HG02763 (cell line): Measurements from ENCODE around the gene DSCAM.

ENCODE experiments used
- ATAC-seq: cut with Tn5 transposase; IDR thresholded peaks from one replicate; pipeline ENCODE4 v1.9.1; 2021; ENCODE audit warnings: mild to moderate bottlenecking, moderate library complexity; ENCODE audit not compliant: unreplicated experiment

The DSCAM gene

GRCh38 chr21:40402884-40403582, 443.9 kb downstream of the DSCAM start:
- ATAC-seq = no peak

- ATAC-seq = no peak
These were observed 451.2 kb downstream of the DSCAM start for GRCh38 chr21:40395732-40396131.

DNA sequence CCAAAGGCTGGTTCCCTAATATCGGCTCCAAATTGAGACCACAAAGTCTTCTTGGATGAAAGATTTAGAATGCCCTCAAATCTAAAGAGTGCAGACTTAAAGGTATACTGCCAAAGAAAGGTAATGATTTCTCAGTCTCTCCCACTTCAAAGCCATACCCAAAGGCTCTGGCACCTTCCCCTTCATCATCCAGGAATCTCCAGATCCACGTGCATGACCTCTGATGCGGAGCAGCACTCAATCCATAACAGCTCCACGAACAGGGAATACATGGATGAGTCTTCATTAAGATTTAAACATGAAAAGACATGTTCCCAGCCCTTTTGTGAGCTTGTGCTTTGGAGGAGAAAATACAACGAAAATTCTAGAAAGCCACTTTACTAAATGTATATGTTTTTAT, 453.9 kb downstream of the DSCAM start:
- ATAC-seq = no peak

DNA sequence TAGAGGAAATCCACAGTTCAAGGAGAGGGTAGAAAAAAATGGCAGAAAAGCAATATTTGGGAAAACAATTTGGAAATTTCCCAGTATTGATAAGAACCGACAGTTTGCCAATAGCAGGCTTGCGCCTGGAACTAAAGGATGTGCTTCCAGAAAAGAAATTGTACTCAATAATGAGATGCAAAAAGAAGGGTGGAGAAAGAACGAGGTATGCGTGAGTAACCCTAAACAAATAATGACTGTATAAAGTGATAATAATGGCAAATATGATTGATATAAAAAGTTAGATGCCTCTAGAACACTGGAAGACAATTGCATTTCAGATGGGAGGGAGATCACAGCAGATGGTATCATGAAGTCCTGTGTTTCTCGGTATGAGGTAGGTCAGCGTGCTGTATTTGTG, 458.9 kb downstream of the DSCAM start:
- no peak for ATAC-seq

- ATAC-seq = no peak
These were observed 459.8 kb downstream of the DSCAM start for GRCh38 chr21:40386981-40387747.

DNA sequence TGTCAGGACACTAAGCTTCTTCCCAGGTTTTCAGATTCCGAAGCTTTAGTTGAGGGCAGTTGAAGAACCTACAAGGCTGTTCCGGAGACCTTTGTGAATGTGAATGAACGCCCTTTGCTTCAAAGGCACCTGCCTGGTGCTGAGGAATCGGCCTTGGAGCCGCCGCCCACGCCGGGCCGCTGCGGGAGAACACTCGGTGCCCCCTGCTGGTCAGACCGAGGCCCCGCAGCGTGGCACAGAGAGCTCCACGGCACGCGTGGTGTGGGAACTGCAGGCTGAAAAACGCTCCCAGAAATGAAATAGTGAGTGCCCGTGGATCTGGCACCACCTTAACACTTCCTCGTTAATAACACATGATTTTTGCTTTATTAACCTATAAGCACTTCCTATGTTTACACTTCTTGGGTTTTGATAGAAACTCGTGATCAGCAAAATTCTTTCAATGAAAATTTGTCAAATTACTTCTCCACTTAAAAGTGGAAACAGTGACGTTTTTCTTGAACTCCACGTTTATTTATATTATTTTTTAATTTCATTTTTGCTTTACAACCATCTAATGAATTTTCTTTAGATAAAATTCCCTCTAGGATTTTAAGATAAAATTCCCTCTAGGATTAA, 460.6 kb downstream of the DSCAM start:
- no peak for ATAC-seq

DNA sequence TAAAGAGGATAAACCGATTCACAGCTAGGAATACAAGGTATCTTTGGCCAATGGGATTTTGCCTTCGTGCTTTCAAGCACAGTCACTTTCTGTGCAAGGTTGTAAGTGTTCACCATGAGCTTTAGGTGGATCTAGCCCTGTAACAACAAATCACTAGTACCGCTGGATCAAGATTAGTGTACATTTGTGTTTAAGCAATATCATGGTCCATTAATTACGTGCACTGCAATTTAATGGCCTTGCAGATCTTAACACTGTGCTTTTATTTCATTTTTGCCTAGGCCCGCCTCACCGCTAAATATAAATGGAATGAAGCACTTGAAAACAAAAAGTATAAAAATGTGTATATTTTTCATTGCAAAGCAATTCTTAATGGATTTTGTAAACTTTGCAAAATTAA, 461.1 kb downstream of the DSCAM start:
- ATAC-seq = no peak

GRCh38 chr21:40383951-40384350, 463.0 kb downstream of the DSCAM start:
- ATAC-seq = no peak

DNA sequence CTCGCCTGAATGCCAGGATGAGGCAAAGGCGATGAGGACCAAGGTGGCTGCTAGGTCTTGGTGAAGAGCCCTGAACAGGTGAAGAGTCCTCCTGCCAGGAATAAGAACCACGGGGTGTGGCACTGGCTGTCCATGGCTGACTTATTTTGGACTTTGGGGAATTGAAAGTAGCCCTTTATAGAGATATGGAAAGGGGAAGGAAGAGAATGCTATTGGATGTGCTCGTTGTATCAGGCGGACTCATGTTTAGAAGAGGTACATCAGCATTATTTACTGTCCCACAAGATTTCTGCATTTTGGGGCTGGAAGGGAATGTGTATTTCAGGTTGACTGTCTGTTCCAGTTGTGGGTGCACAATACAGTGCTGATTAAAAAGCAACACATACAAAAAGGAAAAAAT, 465.8 kb downstream of the DSCAM start:
- ATAC-seq = no peak

- no peak for ATAC-seq
These were observed 466.8 kb downstream of the DSCAM start for GRCh38 chr21:40379881-40380810.

DNA sequence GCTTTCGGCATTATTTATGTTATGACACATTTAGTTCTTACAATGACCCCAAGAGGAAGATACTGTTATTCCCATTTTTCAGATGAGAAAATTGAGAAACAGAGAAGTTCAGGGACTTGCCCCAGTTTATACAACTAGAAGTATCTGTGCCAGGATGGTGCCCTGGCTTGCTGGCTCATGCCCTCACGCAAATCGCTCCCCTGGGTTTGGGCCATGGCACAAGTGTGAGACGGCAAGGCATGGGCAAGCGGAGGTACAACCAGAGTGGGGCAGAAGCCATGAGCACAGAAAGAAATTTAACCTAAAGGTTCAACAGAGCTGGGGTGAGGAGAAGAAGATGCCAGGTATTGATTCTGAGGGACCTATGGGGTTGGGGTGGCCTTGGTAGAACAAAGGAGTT, 469.8 kb downstream of the DSCAM start:
- no peak for ATAC-seq

- ATAC-seq = no peak
These were observed 473.2 kb downstream of the DSCAM start for GRCh38 chr21:40373761-40374160.

- no peak for ATAC-seq
These were observed 474.5 kb downstream of the DSCAM start for GRCh38 chr21:40372506-40372905.

DNA sequence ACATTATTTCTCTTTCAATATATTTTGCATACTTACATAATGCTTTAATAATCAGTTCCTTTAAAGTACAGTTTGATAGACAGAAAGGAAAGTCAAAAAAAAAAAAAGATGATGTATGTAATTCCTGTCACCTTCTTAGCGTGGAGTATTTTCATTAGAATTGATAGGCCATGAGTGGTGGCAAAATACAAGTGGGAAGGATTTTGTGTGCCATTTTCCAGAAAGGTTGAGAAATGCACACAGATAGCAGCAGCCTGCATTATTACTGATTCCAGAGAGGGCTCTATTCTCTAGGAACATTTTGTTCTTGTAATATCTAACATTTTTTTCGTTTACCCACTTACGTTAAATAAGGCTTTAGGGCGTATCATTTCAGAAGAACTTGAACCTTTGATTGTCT, 475.6 kb downstream of the DSCAM start:
- ATAC-seq = no peak

DNA sequence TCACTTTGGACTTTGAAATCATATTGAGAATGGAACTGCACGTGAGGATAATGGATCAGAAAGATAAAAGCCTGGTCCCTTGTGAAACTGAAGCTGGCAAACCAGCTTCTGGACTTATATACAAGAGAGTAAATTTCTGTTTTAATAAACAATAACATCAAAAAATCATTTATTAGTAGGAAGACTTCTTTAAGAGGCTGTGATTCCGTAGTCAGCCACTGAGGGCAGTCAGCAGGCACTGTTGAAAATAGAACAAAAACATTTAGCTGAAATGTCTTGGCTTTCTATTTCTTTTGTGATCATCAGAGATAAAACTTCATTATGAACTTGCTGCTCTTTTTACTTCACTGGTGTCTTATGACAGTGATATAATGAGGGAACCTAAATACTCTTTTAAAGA, 490.3 kb downstream of the DSCAM start:
- ATAC-seq = no peak

- ATAC-seq = no peak
These were observed 491.9 kb downstream of the DSCAM start for GRCh38 chr21:40355076-40355475.

DNA sequence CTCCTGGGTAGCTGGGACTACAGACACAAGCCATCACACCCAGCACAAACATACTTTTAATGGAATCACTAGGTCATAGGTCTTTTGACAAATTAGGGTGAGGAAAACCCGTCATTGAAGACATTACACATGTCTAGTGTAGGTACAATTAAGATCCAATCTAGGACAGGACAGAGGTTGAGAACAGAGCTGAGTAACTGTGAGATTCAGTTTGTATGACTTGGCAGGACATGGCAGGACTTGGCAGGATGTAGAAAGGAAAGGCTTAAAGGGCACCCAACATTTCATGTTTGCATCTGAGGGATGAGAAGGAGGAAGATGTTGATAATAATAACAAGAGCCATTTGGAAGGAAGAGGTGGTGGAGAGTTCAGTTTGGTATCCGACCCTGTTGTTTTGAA, 496.0 kb downstream of the DSCAM start:
- no peak for ATAC-seq

DNA sequence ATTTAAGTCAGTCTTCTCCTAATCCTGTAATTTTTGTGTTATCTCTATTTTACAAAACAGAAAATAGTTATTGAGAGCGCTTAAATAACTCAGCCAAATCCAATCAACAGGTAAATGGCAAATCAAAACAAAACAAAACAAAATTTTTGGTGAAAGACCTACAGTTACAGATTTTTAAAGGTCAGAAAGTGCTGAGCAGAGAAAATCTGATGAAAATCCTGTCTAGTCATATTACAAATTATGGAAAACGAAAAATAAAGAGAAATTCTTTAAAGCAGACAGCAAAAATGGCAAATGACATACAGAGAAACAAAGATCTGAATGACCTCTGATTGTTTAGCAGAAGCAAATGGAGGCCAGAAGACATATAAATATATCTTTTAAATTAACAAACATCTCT, 497.4 kb downstream of the DSCAM start:
- no peak for ATAC-seq

DNA sequence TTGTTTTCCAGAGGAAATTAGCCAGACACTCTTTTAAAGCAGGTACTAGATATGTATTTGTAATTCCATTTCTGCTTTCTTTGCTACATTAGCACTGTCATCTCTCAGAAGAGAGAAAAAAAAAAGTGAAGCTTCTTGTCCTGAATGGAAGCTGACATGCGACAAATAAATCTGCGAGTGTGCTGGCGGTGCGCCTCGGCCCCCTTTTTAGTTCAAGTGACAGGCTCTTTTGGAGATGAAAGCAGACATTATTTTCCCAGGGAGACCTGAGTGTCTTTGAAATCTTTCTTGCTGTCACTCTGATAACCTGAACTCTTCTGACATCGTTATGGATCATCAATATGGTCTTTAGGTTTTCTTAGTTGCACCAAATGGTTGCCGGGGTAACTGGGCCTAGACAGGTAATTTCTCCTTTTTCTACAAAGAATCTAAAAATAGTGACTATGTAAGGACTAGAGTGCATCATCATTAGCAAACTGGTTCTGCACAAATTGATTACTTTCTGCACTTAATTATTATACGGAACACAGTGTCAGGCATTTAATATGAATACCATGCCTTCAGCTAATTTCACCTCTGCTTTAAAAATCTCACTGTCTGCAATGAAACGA, 501.1 kb downstream of the DSCAM start:
- no peak for ATAC-seq

DNA sequence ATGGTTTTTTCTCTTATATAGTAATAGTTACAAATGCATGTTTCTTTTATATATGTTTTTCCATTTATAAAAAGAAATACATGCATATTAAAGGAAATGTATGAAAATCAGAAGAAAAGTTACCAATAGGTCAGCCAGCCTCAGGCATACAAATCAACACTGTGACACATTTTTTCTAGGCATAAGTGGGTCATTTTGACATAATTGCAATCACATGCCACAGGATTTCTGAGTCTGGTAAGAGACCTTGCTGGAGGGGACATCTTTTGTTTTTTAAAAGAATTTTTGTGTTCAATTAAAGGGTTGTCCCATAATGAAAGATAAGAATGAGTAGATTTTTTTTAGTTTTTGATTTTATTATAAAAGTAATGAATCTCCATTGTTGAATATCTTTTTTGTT, 506.6 kb downstream of the DSCAM start:
- no peak for ATAC-seq

DNA sequence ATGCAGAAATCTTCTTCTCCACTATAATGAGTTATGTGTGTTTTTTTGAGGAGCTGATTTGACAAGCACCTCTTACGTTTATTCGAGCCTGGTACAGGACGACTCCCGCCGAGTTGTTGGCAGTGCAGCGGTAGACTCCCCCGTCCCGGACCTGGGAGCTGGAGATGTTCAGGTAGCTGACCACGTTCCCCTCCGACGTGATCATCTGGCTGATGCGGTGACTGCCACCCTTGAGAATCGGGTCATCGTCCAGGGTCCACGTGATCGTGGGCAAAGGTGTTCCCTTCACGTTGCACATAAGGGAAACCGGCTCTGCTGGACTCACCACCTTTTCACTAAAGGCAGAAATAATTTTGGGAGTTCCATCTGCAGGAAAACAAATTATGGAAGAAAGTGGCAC, 507.9 kb downstream of the DSCAM start:
- no peak for ATAC-seq
